ENCODE data around the gene IMP3. TPM values are rescaled to one million over a fixed set of nuclear protein-coding genes. Genes with fewer than 3 reads are reported as not detected.

Gene IMP3
- total and polyA plus RNA-seq, 2 donors from 2014 or later: 52.0 to 95.0 TPM

GRCh38 chr15:75591655-75592364 lies 48.2 kb downstream of the IMP3 start:
- Histone ChIP-seq H3K9ac (ENCODE audit: low read length in 3 of 3) (no peak overlapping the region), H3K36me3 (ENCODE audit: control insufficient read depth in 2 of 3, insufficient read depth in 3 of 3, low read length in 3 of 3) (peaks cover 0 to 9% (median 7%) of the 10 kb centered on the region in 3 donors), H3K4me1 (ENCODE audit: control insufficient read depth in 2 of 3, insufficient read depth in 2 of 3, low read depth in 1 of 3, low read length in 3 of 3) (no peaks in the 10 kb centered on the region), H3K4me3 (ENCODE audit: low read length in 3 of 3) (no peak overlapping the region), H3K9me3 (ENCODE audit: control insufficient read depth in 2 of 3, insufficient read depth in 1 of 3, low read length in 3 of 3) (no peaks in the 10 kb centered on the region), H3K27ac (ENCODE audit: low read depth in 2 of 2, low read length in 2 of 2) (no peak overlapping the region), H3K27me3 (ENCODE audit: control insufficient read depth, insufficient read depth, low read length) (no peaks in the 10 kb centered on the region)
- no peak for FAIRE-seq
- DNase-seq: no peak
- intact Hi-C loops (cut with DNase I): no loop called here
- no peak for TF ChIP-seq CTCF (IDR thresholded peaks at IDR 0.05; ENCODE audit: borderline replicate concordance, extremely low read depth, insufficient read depth)

- Histone ChIP-seq H3K4me1 (ENCODE audit: control insufficient read depth in 2 of 3, insufficient read depth in 2 of 3, low read depth in 1 of 3, low read length in 3 of 3) (no peaks in the 10 kb centered on the region), H3K9me3 (ENCODE audit: control insufficient read depth in 2 of 3, insufficient read depth in 1 of 3, low read length in 3 of 3) (no peaks in the 10 kb centered on the region), H3K4me3 (ENCODE audit: low read length in 3 of 3) (no peak overlapping the region), H3K27me3 (ENCODE audit: control insufficient read depth, insufficient read depth, low read length) (no peaks in the 10 kb centered on the region), H3K27ac (ENCODE audit: low read depth in 2 of 2, low read length in 2 of 2) (no peak overlapping the region), H3K36me3 (ENCODE audit: control insufficient read depth in 2 of 3, insufficient read depth in 3 of 3, low read length in 3 of 3) (no peaks in the 10 kb centered on the region), H3K9ac (ENCODE audit: low read length in 3 of 3) (no peak overlapping the region)
- FAIRE-seq: no peak
- TF ChIP-seq CTCF (IDR thresholded peaks at IDR 0.05; ENCODE audit: borderline replicate concordance, extremely low read depth, insufficient read depth): no peak
- DNase-seq: no peak
- intact Hi-C loops (cut with DNase I): no loop called here
Observed at GRCh38 chr15:75590239-75590638, 49.8 kb downstream of the IMP3 start.

Other genes with a start within 250 kb of the IMP3 start
- gene SIN3A, start 188.5 kb downstream of the IMP3 start, total RNA-seq: 74.3 TPM
- 9.2 TPM for gene SIN3A, start 188.5 kb downstream of the IMP3 start, polyA plus RNA-seq (ENCODE audit: insufficient read depth, low read depth, low replicate concordance)
- gene PTPN9, start 60.9 kb downstream of the IMP3 start, total RNA-seq: 52.5 TPM
- gene PTPN9, start 60.9 kb downstream of the IMP3 start, polyA plus RNA-seq (ENCODE audit: insufficient read depth, low read depth, low replicate concordance): 15.3 TPM
- gene SNUPN, start 14.5 kb downstream of the IMP3 start, total RNA-seq: 24.1 TPM
- gene SNUPN, start 14.5 kb downstream of the IMP3 start, polyA plus RNA-seq (ENCODE audit: insufficient read depth, low read depth, low replicate concordance): 37.4 TPM
- 20.2 TPM for gene SNX33, start 7.7 kb upstream of the IMP3 start, total RNA-seq
- 14.2 TPM for gene SNX33, start 7.7 kb upstream of the IMP3 start, polyA plus RNA-seq (ENCODE audit: insufficient read depth, low read depth, low replicate concordance)
- gene CSPG4, start 72.6 kb upstream of the IMP3 start, total RNA-seq: 30.7 TPM
- gene CSPG4, start 72.6 kb upstream of the IMP3 start, polyA plus RNA-seq (ENCODE audit: insufficient read depth, low read depth, low replicate concordance): 4.4 TPM
- gene UBE2Q2, start 203.2 kb upstream of the IMP3 start, total RNA-seq: 31.6 TPM
- gene UBE2Q2, start 203.2 kb upstream of the IMP3 start, polyA plus RNA-seq (ENCODE audit: insufficient read depth, low read depth, low replicate concordance): 18.1 TPM